ENCODE measurements around the gene SKI. TPM values are rescaled to one million over a fixed set of nuclear protein-coding genes. Genes with fewer than 3 reads are reported as not detected.

SKI gene
- polyA plus RNA-seq, 4 donors: 52.8 to 64.9 (median 57.0) TPM

DNA sequence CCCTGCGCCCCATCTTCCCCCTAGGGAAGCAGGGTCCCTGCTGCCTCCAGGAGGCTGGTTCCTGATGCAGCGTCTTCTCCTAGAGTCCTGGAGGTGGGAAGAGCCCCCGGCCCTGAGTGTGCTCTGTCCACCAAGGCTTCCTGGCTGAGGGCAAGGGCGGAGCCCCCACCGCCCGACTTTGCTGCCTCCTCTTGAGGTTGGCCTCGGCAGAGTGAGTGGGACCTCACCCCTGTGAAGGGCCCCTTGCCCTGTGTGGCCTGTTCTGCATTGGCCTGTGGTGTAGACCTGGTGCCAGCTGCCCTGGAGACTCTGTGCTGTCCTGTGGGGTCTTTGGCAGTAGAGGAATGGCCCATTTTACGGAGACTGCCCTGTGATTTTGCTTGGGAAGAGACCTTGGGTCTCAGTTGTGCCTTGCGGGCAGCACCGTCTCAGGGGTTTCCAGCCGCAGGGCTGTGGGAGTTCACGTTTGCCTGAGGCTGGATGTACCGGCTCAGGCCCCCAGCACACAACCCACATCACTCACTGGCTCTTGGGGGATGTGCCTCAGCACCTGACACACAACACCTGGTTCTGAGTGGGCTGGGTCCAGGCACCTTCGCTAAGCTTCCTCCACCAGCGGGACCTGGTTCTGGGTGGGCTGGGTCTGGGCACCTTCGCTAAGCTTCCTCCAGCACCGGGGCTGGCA is 73.6 kb downstream of the SKI start:
- no peak for DNase-seq (ENCODE audit: low read depth in 4 of 4, low spot score in 3 of 4)

DNA sequence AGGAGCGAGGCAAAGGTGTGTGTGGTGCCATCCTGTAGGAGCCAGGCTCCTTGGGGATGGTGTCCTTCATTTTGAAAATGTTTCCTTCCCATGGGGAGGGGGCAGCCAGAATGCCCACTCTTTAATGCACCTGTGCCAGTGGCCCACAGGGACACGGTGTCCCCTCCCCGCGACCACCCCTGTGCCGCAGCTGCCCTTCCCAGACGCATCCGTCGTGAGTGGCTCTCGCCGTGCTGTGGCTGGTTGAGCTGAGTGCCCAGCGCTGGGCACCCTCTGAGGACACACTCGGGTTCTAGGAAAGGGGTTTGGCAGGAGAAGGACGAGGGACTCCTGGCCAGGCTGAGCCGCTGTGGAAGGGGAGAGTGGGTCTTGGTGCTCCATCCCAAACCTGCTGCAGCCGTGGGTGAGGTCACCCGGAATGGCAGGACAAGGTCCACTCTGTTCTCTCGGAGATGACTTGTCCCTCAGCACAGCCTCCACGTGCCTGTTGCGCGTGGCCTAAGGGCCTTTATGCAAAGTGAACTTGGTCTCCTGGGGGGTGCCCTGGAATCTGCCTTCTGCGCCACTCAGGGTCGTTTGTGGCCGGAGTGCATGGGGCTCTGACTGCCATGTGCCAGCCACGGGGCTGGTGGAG is 74.3 kb downstream of the SKI start:
- DNase-seq (ENCODE audit: low read depth in 4 of 4, low spot score in 3 of 4): no peak

DNA sequence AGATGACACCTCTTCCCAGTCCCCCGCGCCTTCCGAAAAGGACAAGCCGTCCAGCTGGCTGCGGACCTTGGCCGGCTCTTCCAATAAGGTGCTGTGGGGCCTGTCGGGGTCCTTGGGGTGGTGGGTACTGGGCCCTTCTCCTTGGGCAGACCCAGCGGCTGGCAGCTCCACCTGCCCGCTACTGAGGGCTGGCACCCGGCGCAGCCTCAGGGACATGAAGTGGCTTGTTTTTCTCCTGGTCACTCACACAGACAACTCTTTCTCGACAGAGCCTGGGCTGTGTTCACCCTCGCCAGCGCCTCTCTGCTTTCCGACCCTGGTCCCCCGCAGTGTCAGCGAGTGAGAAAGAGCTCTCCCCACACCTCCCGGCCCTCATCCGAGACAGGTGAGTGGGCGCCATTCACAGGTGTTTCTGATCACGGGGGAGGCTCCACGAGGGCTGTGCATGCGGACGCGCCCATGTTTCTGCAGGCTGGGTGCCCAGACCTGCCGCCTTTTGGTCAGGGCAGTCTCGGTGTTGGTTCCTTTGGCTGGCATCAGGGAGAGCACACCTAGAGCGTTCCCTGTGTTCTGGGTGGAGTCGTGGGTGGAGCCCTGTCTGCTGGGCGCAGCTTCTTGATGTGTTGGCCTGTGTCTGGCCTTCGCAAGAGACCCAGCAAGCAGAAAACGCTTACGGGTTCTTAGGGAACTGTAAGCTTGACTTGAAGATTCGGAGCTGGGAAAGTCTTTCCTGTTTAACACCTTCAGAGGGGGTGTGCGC is 75.1 kb downstream of the SKI start:
- DNase-seq (ENCODE audit: low read depth in 4 of 4, low spot score in 3 of 4): no peak

DNA sequence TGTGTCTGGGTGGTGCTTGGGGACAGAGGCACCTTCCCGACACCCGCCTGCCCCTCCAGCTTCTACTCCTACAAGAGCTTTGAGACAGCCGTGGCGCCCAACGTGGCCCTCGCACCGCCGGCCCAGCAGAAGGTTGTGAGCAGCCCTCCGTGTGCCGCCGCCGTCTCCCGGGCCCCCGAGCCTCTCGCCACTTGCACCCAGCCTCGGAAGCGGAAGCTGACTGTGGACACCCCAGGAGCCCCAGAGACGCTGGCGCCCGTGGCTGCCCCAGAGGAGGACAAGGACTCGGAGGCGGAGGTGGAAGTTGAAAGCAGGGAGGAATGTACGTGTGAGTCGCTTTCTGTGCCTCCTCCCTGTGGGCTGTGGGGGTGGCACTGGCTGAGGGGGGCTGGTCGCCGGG is 75.7 kb downstream of the SKI start:
- no peak for DNase-seq (ENCODE audit: low read depth in 4 of 4, low spot score in 3 of 4)

DNA sequence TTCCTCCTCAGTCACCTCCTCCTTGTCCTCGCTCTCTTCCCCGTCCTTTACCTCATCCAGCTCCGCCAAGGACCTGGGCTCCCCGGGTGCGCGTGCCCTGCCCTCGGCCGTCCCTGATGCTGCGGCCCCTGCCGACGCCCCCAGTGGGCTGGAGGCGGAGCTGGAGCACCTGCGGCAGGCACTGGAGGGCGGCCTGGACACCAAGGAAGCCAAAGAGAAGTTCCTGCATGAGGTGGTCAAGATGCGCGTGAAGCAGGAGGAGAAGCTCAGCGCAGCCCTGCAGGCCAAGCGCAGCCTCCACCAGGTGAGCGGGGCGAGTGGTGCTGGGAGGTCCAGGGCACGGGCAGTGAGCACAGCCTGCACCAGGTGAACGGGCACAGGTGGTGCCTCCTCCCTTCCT is 76.2 kb downstream of the SKI start:
- DNase-seq (ENCODE audit: low read depth in 4 of 4, low spot score in 3 of 4): no peak

DNA sequence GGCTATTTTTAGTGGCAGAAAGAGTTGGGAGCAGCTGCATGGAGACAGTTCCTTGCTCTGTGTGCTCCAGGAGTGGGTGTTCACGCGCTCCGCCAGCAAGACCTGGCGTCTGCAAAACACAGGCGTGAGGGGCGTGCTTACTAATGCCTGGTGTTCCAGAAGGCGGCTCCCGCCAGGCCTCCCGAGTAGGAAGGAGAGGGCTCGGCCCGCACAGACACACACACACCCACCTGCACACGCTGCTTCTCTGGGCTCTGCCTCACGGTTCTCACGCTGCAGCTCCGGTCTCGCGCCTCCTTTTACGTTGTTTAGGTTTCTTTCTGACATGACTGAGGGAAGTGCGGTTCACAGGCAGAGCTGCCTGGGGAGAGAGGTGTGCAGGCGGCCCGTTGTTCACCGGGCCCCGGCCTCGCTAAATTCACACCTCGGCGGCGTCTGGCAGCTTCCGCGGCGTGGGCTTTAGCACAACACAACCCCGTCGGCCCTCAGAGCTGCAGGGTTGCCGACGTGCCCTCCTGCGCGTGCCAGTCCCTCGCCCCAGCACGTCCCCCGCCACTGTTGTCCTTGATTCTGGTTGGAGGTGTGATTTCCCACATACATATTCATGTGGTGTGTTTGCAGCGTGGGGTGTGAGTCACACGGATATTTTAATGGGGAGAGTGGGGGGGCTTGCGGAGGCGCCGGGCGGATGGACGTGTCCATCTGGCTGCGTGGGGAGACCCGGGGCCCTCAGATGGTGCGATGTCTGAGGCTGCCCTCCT is 77.0 kb downstream of the SKI start:
- DNase-seq (ENCODE audit: low read depth in 4 of 4, low spot score in 3 of 4): no peak

DNA sequence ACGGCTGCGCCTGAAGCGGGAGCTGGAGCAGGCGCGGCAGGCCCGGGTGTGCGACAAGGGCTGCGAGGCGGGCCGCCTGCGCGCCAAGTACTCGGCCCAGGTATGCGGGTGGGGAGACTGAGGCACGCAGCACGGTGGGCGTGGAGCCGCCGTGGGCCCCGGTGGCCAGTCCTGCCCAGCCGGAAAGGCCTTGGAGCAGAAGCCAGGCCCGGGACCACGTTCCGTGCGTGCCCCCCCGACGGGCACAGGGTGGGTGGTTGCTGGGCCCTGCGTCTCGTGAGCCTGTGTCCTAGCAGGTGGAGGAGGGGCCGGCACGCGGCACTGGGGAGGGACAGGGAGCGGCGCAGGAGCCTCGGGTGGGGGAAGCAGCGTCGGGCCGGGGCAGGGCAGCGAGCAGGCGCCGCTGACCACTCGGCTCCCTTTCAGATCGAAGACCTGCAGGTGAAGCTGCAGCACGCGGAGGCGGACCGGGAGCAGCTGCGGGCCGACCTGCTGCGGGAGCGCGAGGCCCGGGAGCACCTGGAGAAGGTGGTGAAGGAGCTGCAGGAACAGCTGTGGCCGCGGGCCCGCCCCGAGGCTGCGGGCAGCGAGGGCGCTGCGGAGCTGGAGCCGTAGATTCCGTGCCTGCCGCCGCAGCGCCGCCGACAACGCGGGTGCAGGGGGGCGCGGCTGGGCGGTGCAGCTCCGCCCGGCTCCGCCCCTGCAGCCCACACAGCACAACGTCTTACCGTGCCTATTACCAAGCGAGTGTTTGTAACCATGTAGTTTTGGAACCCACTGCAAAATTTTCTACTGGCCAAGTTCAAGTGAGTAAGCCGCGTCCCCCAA is 78.2 kb downstream of the SKI start:
- no peak for DNase-seq (ENCODE audit: low read depth in 4 of 4, low spot score in 3 of 4)

DNA sequence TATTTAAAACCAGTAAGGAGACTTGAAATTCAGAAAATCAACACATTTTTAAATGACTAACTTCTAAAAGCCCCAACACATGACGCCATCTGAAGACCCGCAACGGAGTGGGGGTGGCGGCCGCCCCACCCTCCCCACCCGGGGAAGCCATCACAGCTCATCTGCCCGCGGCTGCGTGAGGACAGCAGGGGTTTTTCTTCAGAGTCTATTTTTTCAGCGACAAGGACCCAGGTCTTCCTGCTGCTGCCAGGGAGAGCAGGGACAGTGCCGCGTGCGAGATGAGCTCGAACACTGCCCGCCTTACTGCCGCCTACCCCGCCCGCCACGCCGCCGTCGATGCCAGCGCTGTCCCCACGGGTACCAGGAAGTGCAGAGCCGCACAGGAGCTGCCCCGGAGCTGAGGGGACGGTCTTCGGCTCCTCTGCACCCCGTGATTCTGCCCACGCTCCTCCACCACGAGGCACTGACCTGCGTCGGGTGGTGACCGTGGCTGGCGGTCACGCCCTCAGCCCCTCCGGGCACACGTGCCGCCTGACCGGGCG is 79.0 kb downstream of the SKI start:
- DNase-seq (ENCODE audit: low read depth in 4 of 4, low spot score in 3 of 4): no peak

DNA sequence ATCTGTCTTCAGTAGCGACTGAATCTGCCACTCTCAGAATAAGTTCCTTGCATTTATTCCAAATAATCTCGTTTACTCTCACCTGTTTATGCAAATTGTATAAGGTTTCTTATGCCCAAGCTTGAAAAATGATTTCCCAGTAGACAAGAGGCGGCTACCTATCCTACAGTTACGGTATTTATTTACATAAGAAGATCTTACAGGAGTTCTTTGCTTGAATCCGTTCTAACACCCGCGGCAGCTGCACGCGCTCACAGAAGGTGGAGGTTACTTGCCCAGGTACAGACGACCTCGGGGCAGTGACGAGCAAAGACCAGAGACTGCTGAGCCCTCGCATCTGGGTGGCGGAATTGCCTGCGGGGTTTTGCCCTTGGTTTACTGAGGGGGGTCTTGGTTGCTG is 79.9 kb downstream of the SKI start:
- DNase-seq (ENCODE audit: low read depth in 4 of 4, low spot score in 3 of 4): no peak

DNA sequence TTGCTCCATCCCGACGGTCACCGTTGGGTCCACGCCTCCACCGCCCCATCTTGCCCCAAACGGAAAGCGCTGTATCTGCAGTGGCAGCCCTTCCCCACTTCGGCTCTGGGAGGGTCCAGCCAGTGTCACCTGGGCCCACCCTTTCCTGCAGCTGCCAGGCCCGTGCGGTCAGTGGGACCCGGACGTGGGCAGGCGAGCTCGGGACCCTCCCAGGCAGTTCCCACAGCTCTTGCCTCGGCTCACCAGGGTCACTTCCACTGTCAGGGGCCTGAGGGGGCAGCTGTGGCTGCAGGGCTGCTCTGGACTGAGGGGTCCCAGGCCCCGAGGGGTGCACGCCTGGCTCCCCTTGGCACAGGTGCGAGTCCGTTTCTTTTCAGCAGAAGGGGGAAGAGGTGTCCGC is 80.7 kb downstream of the SKI start:
- DNase-seq (ENCODE audit: low read depth in 4 of 4, low spot score in 3 of 4): no peak

DNA sequence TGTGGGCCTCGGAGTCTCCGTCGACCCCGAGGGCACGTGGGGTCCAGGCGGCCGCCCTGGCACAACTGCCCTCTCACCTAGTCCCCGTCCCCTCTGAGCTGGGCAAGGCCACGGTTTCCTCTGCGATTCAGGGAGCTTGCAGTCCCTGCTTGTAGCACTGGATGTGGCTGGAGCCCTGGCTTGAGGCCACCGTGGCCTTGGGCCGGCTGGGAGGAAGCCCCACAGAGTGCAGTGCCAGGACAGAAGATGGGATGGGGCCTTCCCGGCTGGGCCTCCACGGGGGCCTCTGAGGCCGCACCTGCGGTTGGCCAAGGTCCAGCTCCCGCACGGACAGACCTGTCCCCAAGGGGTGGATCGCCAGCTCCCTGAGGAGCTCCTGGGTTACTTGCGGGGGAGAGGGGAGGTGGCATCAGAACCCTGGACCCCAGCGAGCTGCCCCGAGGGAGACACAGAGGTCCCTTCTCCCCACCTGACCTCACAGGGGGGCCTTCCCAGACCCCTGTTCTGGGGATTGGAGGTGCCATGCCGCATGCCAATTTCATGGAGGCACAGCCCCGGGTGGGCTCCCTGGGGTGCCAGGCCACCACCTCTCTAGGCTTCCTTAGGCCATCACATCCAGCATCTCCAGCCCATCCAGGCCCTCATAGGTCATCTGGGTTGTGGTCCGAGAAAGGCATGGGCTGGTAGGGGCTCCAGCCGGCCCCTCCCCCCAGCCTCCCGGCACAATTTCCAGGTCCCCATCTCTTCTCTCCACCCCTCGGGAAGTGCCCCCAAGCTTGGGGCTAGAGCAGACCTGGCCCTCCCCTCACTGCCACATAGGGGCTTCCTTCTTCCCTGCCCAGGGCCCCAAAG is 82.4 kb downstream of the SKI start:
- no peak for DNase-seq (ENCODE audit: low read depth in 4 of 4, low spot score in 3 of 4)

DNA sequence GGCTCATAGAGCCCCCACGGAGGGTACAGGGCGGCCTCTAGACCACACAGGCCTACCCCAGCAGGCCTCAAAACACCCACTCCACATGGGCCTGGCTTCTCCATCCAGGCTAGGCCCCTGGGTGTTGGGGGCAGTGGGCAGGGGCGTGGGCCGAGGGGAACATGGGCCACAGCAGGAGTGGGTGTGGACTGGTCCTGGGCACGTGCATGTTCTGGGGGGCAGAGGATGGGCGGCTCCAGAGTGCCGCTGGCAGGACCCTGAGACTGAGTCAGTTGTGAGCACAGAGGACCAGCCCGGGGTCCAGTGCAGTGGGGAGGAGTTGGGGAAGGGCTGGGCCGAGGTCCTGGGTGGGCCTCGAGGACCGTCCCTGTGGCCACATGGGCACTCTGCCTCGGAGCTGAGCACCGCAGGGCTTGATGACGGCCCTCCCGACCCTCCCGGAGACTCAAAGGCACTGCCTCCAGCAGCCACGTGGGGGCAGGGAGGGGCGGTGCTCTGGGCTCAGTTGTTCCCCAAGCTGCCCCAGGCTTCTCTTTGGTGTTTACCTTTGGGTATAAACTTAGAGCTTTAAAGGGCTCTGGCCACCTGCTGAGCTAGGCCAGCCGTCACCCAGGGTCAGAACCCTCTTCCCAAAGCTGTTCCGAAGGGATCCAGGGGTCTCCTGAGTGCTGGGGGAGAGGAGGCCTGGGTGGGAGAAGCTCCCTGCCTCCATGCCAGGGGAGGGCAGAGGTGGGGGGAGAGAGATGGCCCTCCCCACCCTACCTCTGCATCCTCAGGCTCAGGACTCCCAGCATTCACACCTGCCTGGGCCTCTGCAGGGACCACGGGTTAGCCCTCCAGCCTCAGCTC is 83.3 kb downstream of the SKI start:
- no peak for DNase-seq (ENCODE audit: low read depth in 4 of 4, low spot score in 3 of 4)

DNA sequence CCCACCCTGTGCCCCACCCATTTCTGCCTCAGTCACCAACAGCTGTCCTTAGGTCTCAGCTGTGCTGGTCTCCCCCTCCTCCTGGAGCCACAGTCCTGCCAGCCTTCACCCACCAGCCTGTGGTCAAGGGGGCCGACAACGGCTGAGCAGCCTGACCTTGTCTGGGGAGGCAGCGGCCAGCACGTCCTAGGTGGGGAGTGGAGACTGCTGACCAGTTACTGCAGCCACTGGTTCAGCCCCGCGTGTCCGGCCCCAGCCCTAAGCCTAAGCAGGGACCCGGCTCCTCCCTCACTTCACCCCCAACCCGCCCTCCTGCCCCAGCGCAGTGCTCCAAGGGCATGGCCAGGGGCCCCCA is 84.0 kb downstream of the SKI start:
- no peak for DNase-seq (ENCODE audit: low read depth in 4 of 4, low spot score in 3 of 4)

DNA sequence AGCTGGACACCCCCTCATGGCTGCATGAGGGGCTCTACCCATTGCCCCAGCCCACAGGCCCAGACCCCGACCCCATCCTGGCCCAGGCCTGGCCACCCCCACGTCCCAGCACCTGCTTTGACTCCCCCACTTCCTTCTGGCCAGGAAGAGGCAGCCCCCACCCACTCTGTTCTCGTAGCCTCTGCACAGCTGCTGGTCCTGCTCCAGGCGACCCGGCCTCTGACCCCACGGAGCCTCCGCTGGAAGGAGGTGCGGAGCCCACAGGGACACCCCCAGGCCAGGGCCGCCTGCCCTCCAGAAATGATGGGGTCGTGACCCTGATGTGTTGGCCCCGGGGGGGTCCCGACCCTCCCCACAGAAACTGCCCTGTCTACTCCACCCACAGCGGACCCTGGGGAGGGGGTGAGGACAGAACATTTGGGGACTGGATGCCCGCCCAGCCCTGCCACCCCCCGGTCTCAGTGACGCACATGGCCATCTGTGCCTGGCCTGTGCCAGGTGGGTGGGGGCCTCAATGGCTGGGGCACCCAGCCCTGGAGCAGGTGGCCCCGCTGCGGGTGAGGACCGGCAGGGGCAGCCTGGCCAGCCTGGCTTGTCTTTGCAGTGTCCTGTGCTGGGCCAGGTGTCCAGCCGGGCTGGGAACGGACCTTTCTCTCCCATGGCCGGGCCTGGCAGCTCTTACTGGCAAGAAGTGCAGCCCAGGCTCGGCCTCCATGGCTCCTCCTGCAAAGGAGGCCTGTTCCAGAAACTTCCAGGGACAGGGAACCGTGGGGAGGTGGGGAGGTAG is 84.6 kb downstream of the SKI start:
- DNase-seq (ENCODE audit: low read depth in 4 of 4, low spot score in 3 of 4): no peak

DNA sequence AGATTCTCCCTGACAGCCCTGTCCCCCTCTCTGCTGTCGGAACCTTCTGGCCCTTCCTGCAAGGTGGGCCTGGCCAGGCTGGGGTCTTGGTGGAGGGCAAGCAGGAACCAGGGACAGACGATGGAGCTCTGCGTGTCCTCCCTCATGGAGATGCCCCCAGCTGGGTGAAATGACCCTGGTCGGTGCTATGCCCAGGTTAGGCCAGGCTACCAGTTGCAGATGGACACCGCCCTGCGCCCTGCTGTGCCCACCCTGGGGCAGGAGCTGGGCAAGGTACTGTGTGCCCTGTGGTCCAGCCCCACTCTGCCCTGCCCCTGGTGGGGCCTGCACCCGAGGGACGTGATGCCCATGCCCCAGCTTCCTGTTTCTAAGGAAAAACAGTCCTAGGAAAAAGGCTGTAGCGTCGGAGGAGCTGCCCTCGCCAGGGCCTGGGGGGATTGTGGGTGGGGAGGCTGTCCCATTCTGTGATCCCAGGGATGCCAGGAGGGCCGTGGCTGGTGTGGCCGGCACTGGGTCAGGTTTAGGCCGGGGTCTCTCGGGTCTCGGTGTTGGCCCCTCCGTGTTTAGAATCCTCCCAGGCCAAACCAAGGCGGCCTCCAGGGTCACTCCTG is 85.6 kb downstream of the SKI start:
- no peak for DNase-seq (ENCODE audit: low read depth in 4 of 4, low spot score in 3 of 4)

DNA sequence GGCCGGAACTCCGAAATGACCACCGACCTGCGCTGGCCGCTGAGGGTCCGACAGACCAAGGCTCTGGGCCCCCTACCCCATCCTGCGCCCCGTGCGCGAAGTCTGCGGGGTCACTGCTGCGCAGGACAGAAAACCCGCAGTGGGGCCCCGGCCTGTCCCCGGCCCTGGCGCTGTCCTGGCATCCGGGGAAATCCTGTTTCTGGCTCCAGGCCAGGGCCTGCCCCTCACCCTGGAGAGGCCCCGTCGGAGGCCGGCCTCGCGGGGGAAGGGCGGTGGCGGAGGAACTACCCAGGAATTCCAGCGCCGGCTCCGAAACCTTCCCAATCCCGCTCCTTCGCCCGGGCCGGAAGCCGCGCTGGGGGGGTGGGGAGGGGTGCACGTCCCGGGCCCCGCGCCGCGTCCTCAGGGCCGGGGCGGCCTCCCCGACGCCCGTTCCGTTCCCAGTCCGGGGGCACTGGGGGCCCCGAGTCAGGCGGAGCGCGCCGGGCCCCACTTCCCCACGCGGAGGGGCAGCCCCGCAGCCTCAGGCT is 86.2 kb downstream of the SKI start:
- peak in 2 of 4 donors; percentile 61 to 75 for DNase-seq (ENCODE audit: low read depth in 4 of 4, low spot score in 3 of 4)
